H1 (cell line): ENCODE results near the gene OR2K2. TPM values are rescaled to one million over a fixed set of nuclear protein-coding genes. Genes with fewer than 3 reads are reported as not detected.
A peak's percentile ranks its signal among the peaks of the same experiment; 100 is the strongest.

ENCODE experiments used
- BACH1 ChIP-seq: IDR thresholded peaks from 2 replicates; pipeline ENCODE4 v1.6.1; 2012; ENCODE audit warnings: low read length, improper control_type of control experiment
- BCL11A ChIP-seq, 2 experiments: IDR thresholded peaks; one replicate each; pipeline ENCODE4 v1.6.1; 2011; ENCODE audit warnings: low read depth in 2 of 2, low read length in 2 of 2, mild to moderate bottlenecking in 2 of 2
- CHD1 ChIP-seq: IDR thresholded peaks from 2 replicates; pipeline ENCODE4 v1.6.1; 2012; ENCODE audit warnings: low read depth, low read length, improper control_type of control experiment
- RAD21 ChIP-seq, 2 experiments: IDR thresholded peaks in 1 of 2; conservative IDR thresholded peaks in 1 of 2; 2 replicates each; pipeline ENCODE4 v1.6.1; 2011; ENCODE audit warnings: low read depth in 2 of 2, low read length in 2 of 2, improper control_type of control experiment in 1 of 2, inconsistent platforms in 1 of 2, mild to moderate bottlenecking in 1 of 2, moderate library complexity in 1 of 2
- YY1 ChIP-seq: IDR thresholded peaks from 2 replicates; pipeline ENCODE4 v1.6.1; 2011; ENCODE audit warnings: low read depth, mild to moderate bottlenecking, low read length
- polyA plus RNA-seq, 7 experiments: library from polyadenylated mRNA; depleted of rRNA in 3 of 7; stranded (reverse) in 5 of 7; unstranded in 2 of 7; fragments of >200 nt in 5 of 7; fragments of 200-250 nt in 2 of 7; gene quantifications; 1 replicate in 5 of 7; 2 replicates in 1 of 7; 4 replicates in 1 of 7; pipeline versions ENCODE4 v1.2.1 to v1.2.3, GENCODE V29; 2011 to 2013; ENCODE audit warnings: missing spikeins in 2 of 7, mixed read lengths in 2 of 7
- total RNA-seq: library from RNA; stranded (reverse); fragmentation: NEBNext Ultra II Directional; extraction: Animal tissue kit (Norgen Biotek cat#: 25700); gene quantifications from 2 replicates; pipeline ENCODE4 v1.2.1, GENCODE V29; 2021
- TF ChIP-seq, protein P1 (sequence below), 3 experiments: IDR thresholded peaks; 1 replicate in 2 of 3; 2 replicates in 1 of 3; pipeline versions ENCODE4 v1.5.1 to v1.6.1; 2011; ENCODE audit warnings: low read length in 3 of 3, mild to moderate bottlenecking in 3 of 3, inconsistent platforms in 2 of 3, low read depth in 1 of 3, moderate library complexity in 1 of 3; ENCODE audit not compliant: insufficient read depth in 1 of 3; ENCODE audit errors: control extremely low read depth in 1 of 3
- TF ChIP-seq, protein P2 (sequence below): IDR thresholded peaks from 2 replicates; pipeline ENCODE4 v1.6.1; 2012; ENCODE audit warnings: inconsistent platforms

OR2K2 gene
- total and polyA plus RNA-seq, 2 of the 8 experiments (the other 6 are each of a cell fraction or from before 2014, with no cell fraction given): not detected

DNA sequence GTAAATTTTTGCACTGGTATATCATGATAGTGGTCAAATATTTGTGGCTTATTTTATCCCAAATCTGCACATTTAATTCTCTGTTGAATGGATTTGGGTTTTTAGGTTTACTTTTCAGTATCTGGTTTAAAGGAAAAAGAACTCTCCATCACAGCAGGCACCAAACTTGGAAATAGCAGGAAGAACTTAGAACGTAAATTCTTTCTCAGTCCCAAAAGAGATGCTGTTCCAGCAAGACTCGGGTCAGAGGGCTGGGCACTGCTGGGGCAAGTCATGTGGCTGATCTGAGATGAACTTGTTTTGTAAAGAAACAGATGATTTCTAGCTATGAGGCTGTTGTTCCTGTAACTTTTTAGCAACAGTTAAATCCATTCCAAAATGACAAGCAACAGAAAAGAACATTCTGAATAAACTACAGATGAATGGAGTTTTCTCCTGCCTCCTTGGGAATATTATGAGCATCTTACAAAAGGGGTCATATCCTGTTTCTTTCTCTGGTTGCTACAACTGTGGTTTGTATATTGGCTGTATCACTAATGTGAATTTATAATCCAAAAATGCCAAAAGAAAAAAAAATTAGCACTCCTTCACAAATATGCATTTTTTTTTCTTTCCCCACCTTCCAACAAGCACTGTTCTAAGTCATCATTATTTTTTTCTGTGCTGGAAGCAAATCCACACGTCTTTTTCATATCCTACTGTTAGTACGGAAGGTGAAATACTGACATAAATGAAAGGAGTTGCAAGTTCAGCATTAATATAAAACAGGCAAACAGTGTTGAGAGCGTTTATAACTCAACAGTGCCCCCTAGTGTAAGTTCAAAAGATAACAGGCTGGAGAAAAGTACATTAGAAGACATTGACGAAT is 31.1 kb downstream of the OR2K2 start (continued):
- TF ChIP-seq BACH1 (no peak), CHD1 (no peak), BCL11A (IDR thresholded peaks at IDR 0.05; ENCODE audit: low read depth in 2 of 2, low read length in 2 of 2) (no peak), RAD21 (IDR thresholded peaks at IDR 0.05 in 1 of 2, conservative IDR thresholded peaks at IDR 0.05 in 1 of 2; ENCODE audit: low read depth in 2 of 2, low read length in 2 of 2) (peak; percentile 92 to 93), YY1 (no peak)
- TF ChIP-seq, protein P1, sequence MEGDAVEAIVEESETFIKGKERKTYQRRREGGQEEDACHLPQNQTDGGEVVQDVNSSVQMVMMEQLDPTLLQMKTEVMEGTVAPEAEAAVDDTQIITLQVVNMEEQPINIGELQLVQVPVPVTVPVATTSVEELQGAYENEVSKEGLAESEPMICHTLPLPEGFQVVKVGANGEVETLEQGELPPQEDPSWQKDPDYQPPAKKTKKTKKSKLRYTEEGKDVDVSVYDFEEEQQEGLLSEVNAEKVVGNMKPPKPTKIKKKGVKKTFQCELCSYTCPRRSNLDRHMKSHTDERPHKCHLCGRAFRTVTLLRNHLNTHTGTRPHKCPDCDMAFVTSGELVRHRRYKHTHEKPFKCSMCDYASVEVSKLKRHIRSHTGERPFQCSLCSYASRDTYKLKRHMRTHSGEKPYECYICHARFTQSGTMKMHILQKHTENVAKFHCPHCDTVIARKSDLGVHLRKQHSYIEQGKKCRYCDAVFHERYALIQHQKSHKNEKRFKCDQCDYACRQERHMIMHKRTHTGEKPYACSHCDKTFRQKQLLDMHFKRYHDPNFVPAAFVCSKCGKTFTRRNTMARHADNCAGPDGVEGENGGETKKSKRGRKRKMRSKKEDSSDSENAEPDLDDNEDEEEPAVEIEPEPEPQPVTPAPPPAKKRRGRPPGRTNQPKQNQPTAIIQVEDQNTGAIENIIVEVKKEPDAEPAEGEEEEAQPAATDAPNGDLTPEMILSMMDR (IDR thresholded peaks at IDR 0.05; ENCODE audit: control extremely low read depth in 1 of 3, insufficient read depth in 1 of 3, low read depth in 1 of 3, low read length in 3 of 3): peak in 2 of 3 experiments; percentile 42 to 59; a peak in 2 of 4 replicates
- TF ChIP-seq, protein P2, sequence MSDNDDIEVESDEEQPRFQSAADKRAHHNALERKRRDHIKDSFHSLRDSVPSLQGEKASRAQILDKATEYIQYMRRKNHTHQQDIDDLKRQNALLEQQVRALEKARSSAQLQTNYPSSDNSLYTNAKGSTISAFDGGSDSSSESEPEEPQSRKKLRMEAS: no peak
- TF ChIP-seq, all 59 proteins: peak for 3
